HepG2 (cell line): ENCODE results near the gene SYNGR4. TPM values are rescaled to one million over a fixed set of nuclear protein-coding genes. Genes with fewer than 3 reads are reported as not detected.

Experiments
- ATAC-seq: fragments of 200-7000 bp; cut with Tn5 transposase; 3 replicates; pipeline ENCODE4 v1.9.1; 2020; ENCODE audit warnings: mild to moderate bottlenecking, moderate library complexity
- BruUV-seq: library from RNA; stranded (reverse); fragments of 400-500 nt; replicated peaks from 2 replicates; lab custom pipeline; 2021; lab: Mats Ljungman, UMichigan
- CTCF ChIA-PET: fragments of 300-600 bp; formaldehyde crosslinking; extraction: SDS; loops from one replicate; lab custom pipeline; 2021; ENCODE audit warnings: low total read pairs, inconsistent platforms, low intra/inter-chr PET ratio; lab: Yijun Ruan, JAX
- POLR2A ChIA-PET: fragments of 350-600 bp; sonication (Branson Sonifier 250); formaldehyde crosslinking; loops from one replicate; lab custom pipeline; 2020; ENCODE audit warnings: antibody characterized with exemption, inconsistent platforms; lab: Yijun Ruan, JAX
- DNase-seq: peaks from one replicate; pipeline ENCODE4 v3.0.0-alpha.2; 2015; ENCODE audit warnings: low spot score
- FAIRE-seq: peaks from 3 replicates; lab custom pipeline; 2011; peaks lifted over from hg19 to GRCh38; lab: Jason Lieb, UNC
- H2AFZ ChIP-seq: one replicate; pipeline ENCODE4 v1.6.1; 2011; ENCODE audit warnings: low read length, inconsistent platforms
- H3K27ac ChIP-seq: fragments of 300-600 bp; 3 replicates; pipeline ENCODE4 v1.8.0; 2011; ENCODE audit warnings: mixed run types, mild to moderate bottlenecking, mixed read lengths, low read length, inconsistent platforms; ENCODE audit not compliant: insufficient read depth; ENCODE audit errors: extremely low read length
- H3K27me3 ChIP-seq, 2 experiments: fragments of 200-600 bp in 1 of 2; 2 replicates in 1 of 2; 3 replicates in 1 of 2; pipeline versions ENCODE4 v1.6.0 to v1.8.0; 2011; ENCODE audit warnings: low read length in 2 of 2, mild to moderate bottlenecking in 2 of 2, moderate library complexity in 2 of 2, inconsistent platforms in 1 of 2; ENCODE audit not compliant: insufficient read depth in 2 of 2, control insufficient read depth in 1 of 2
- H3K36me3 ChIP-seq, 2 experiments: fragments of 200-600 bp in 1 of 2; replicated peaks in 1 of 2; 2 replicates in 1 of 2; 3 replicates in 1 of 2; pipeline versions ENCODE4 v1.5.1 to v1.8.0; 2011; ENCODE audit warnings: low read length in 2 of 2, inconsistent platforms in 1 of 2; ENCODE audit not compliant: insufficient read depth in 2 of 2, control insufficient read depth in 1 of 2
- H3K4me1 ChIP-seq: 2 replicates; pipeline ENCODE4 v1.5.1; 2012; ENCODE audit warnings: low read length, inconsistent platforms; ENCODE audit not compliant: insufficient read depth
- H3K4me2 ChIP-seq: 2 replicates; pipeline ENCODE4 v1.6.0; 2011; ENCODE audit warnings: low read depth, low read length, inconsistent platforms
- H3K4me3 ChIP-seq, 3 experiments: fragments of 200-600 bp in 1 of 3; sonication (generic), shearing (Covaris generic) in 1 of 3; replicated peaks in 1 of 3; 2 replicates each; pipeline ENCODE4 v1.5.1; 2011 to 2016; ENCODE audit warnings: low read length in 3 of 3, inconsistent platforms in 2 of 3, low read depth in 2 of 3, mild to moderate bottlenecking in 2 of 3, control low read depth in 1 of 3, mixed read lengths in 1 of 3; ENCODE audit not compliant: insufficient read depth in 1 of 3
- H3K79me2 ChIP-seq: one replicate; pipeline ENCODE4 v1.6.1; 2011; ENCODE audit warnings: low read length, inconsistent platforms; ENCODE audit not compliant: insufficient read depth
- H3K9ac ChIP-seq: 2 replicates; pipeline ENCODE4 v1.6.0; 2011; ENCODE audit warnings: mild to moderate bottlenecking, low read depth, low read length, inconsistent platforms; ENCODE audit not compliant: insufficient read depth
- H3K9me3 ChIP-seq: 2 replicates; pipeline ENCODE4 v1.5.1; 2012; ENCODE audit warnings: mild to moderate bottlenecking, low read length
- H4K20me1 ChIP-seq: 2 replicates; pipeline ENCODE4 v1.6.0; 2011; ENCODE audit warnings: inconsistent platforms, mild to moderate bottlenecking, low read length, moderate library complexity; ENCODE audit not compliant: insufficient read depth
- DNMT3B ChIP-seq: conservative IDR thresholded peaks from 2 replicates; pipeline ENCODE4 v1.6.1; 2016; ENCODE audit warnings: missing biosample characterization, control low read depth
- ESRRA ChIP-seq: sonication (generic); formaldehyde crosslinking; IDR thresholded peaks from 2 replicates; pipeline ENCODE4 v1.5.1; 2020; ENCODE audit warnings: mild to moderate bottlenecking, low read depth, missing genetic modification reagents
- HNF4A ChIP-seq: sonication (generic); formaldehyde crosslinking; IDR thresholded peaks from 2 replicates; pipeline ENCODE4 v1.4.0; 2020; ENCODE audit warnings: missing genetic modification reagents
- HOXA3 ChIP-seq: sonication (generic); formaldehyde crosslinking; IDR thresholded peaks from 2 replicates; pipeline ENCODE4 v1.5.0; 2020; ENCODE audit warnings: missing genetic modification reagents
- KLF11 ChIP-seq: IDR thresholded peaks from 2 replicates; pipeline ENCODE4 v1.6.1; 2016; ENCODE audit warnings: missing compliant biosample characterization
- MLLT10 ChIP-seq: sonication (generic); formaldehyde crosslinking; IDR thresholded peaks from 2 replicates; pipeline ENCODE4 v1.4.0; 2020; ENCODE audit warnings: missing genetic modification reagents
- NBN ChIP-seq: fragments of 450-650 bp; conservative IDR thresholded peaks from 2 replicates; pipeline ENCODE4 v1.6.1; 2017
- SALL2 ChIP-seq: sonication (generic); formaldehyde crosslinking; IDR thresholded peaks from 2 replicates; pipeline ENCODE4 v1.8.1; 2023; ENCODE audit warnings: mild to moderate bottlenecking, missing genetic modification reagents, inconsistent platforms
- SMARCE1 ChIP-seq: fragments of 450-650 bp; IDR thresholded peaks from 2 replicates; pipeline ENCODE4 v1.6.1; 2017; ENCODE audit warnings: borderline replicate concordance
- SMYD3 ChIP-seq: sonication (generic); formaldehyde crosslinking; IDR thresholded peaks from 2 replicates; pipeline ENCODE4 v1.8.1; 2023; ENCODE audit warnings: mild to moderate bottlenecking, missing genetic modification reagents
- TBL1XR1 ChIP-seq: fragments of 150-350 bp; IDR thresholded peaks from 2 replicates; pipeline ENCODE4 v1.6.1; 2014; ENCODE audit warnings: borderline replicate concordance, low read length; ENCODE audit not compliant: partially characterized antibody
- TCF7L2 ChIP-seq: IDR thresholded peaks from 2 replicates; pipeline ENCODE4 v1.6.1; 2011; ENCODE audit warnings: mild to moderate bottlenecking, low read depth, low read length, moderate library complexity
- TRIM24 ChIP-seq: sonication (generic); formaldehyde crosslinking; IDR thresholded peaks from 2 replicates; pipeline ENCODE4 v1.8.0; 2022; ENCODE audit warnings: mild to moderate bottlenecking, missing genetic modification reagents
- YEATS2 ChIP-seq: sonication (generic); formaldehyde crosslinking; IDR thresholded peaks from 2 replicates; pipeline ENCODE4 v1.4.0; 2020; ENCODE audit warnings: missing genetic modification reagents, borderline replicate concordance
- ZNF282 ChIP-seq: fragments of 450-650 bp; IDR thresholded peaks from 2 replicates; pipeline ENCODE4 v1.6.1; 2018; ENCODE audit not compliant: partially characterized antibody
- ZNF3 ChIP-seq: IDR thresholded peaks from 2 replicates; pipeline ENCODE4 v1.7.0; 2017; ENCODE audit warnings: inconsistent platforms
- ZNF326 ChIP-seq: sonication (generic); formaldehyde crosslinking; IDR thresholded peaks from 2 replicates; pipeline ENCODE4 v1.4.0; 2020; ENCODE audit warnings: missing genetic modification reagents, borderline replicate concordance
- ZNF766 ChIP-seq: sonication (generic); formaldehyde crosslinking; IDR thresholded peaks from 2 replicates; pipeline ENCODE4 v1.5.0; 2020; ENCODE audit warnings: missing genetic modification reagents, borderline replicate concordance
- WGBS: methylation state at CpG from one replicate; pipeline ENCODE4 v1.1.6; 2017; ENCODE audit warnings: low lambda C conversion rate; 5-methylcytosine and 5-hydroxymethylcytosine counted together
- in situ Hi-C: cut with HindIII; loops from 2 replicates; pipeline ENCODE4 v1.10.0; 2017; ENCODE audit warnings: low pct_unique_long_range_greater_than_20kb; ENCODE audit not compliant: extremely low pct_ligation_motif_present
- intact Hi-C: fragments of 100-400 bp; cut with micrococcal nuclease; formaldehyde crosslinking; loops from one replicate; pipeline ENCODE4 v1.10.0; 2022; ENCODE audit not compliant: unreplicated experiment
- polyA plus RNA-seq, 8 experiments: library from polyadenylated mRNA; depleted of rRNA in 3 of 8; stranded (reverse) in 7 of 8; unstranded in 1 of 8; fragments of >200 nt; fragmentation: Illumina TruSeq in 4 of 8; extraction: Trizol in 4 of 8; gene quantifications; 2 replicates each; pipeline versions ENCODE4 v1.2.1 to v1.2.3, GENCODE V29; 2011 to 2016; ENCODE audit warnings: low read depth in 4 of 8, missing spikeins in 1 of 8, mixed read lengths in 1 of 8; ENCODE audit not compliant: insufficient read depth in 1 of 8
- total RNA-seq, 5 experiments: library from RNA; depleted of rRNA; stranded (reverse); fragments of >200 nt; fragmentation: Illumina TruSeq; extraction: Trizol; gene quantifications; 2 replicates each; pipeline ENCODE4 v1.2.3, GENCODE V29; 2016; ENCODE audit warnings: low read depth in 1 of 5
- TF ChIP-seq, protein P1 (sequence below): sonication (generic); formaldehyde crosslinking; IDR thresholded peaks from 2 replicates; pipeline ENCODE4 v1.5.1; 2020; ENCODE audit warnings: missing genetic modification reagents, mild to moderate bottlenecking, borderline replicate concordance
- TF ChIP-seq, protein P2 (sequence below): conservative IDR thresholded peaks from 2 replicates; pipeline ENCODE4 v1.6.1; 2018; ENCODE audit warnings: missing genetic modification reagents
- TF ChIP-seq, protein P3 (sequence below): IDR thresholded peaks from 2 replicates; pipeline ENCODE4 v1.6.1; 2016; ENCODE audit warnings: control low read depth
- TF ChIP-seq, protein P4 (sequence below): sonication (generic); formaldehyde crosslinking; IDR thresholded peaks from 2 replicates; pipeline ENCODE4 v1.4.0; 2020; ENCODE audit warnings: missing genetic modification reagents, low read depth, mild to moderate bottlenecking, borderline replicate concordance

SYNGR4 gene
- total and polyA plus RNA-seq, 2 of the 13 experiments (the other 11 are each of a cell fraction or from before 2014, with no cell fraction given) = not detected

DNA sequence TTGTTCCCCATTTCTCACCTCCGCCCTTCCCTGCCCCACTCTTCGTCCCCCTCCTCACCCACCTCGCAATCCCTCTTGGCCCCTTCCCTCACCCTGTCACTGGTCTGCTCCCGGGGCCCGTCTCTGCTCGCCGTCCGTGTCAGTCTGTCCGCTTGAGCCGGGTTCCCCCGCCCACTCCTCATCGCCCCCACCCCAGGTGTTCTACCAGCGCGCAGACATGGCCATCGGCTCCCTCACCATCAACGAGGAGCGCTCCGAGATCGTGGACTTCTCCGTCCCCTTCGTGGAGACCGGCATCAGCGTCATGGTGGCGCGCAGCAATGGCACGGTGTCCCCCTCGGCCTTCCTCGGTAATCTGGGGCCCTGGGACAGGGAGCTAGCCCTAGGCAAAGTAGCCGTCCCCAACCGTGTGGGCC is 51.6 kb downstream of the SYNGR4 start (continued):
- no peak for TF ChIP-seq TCF7L2
- no peak for TF ChIP-seq SMYD3 (CRISPR knock-in tag)
- TF ChIP-seq TBL1XR1 = no peak
- no peak for TF ChIP-seq TRIM24 (CRISPR knock-in tag)
- no peak for TF ChIP-seq MLLT10 (CRISPR knock-in tag)
- no peak for TF ChIP-seq KLF11 (CRISPR knock-in tag)
- TF ChIP-seq, protein P1, sequence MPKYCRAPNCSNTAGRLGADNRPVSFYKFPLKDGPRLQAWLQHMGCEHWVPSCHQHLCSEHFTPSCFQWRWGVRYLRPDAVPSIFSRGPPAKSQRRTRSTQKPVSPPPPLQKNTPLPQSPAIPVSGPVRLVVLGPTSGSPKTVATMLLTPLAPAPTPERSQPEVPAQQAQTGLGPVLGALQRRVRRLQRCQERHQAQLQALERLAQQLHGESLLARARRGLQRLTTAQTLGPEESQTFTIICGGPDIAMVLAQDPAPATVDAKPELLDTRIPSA = no peak

DNA sequence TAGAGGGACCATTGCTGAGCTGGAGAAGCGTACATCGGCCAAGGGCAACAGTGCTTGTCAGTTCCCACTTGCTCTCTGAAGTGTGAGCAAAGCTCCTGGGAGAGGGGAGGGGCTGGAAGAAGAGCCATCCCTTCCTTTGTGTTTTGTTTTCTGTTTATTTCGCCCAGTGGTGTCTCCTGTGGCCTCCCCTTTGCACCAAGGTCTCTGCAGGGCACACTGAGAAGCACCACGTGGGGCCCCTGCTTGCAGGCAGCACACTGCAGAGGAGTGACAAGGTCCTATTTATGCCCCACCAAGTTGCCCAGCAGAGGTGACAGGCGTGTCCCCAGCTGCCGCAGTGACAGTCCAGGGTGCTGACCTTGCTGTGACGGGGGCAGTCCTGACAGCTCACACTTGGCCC is 53.3 kb downstream of the SYNGR4 start:
- peak overlapping the region in 1 of 3 experiments; percentile 13; a peak in 1 of 6 replicates for H3K4me3 ChIP-seq
- ChIA-PET POLR2A (no interaction called here), CTCF (no interaction called here)
- H3K27me3 ChIP-seq = no peaks in the 10 kb centered on the region; a peak in 1 of 5 replicates
- no peaks in the 10 kb centered on the region for H3K9me3 ChIP-seq
- H3K9ac ChIP-seq = no peak overlapping the region
- no TSS peak for BruUV-seq
- no peak for FAIRE-seq
- H3K36me3 ChIP-seq = no peaks in the 10 kb centered on the region
- peak overlapping the region; percentile 30 for H3K4me2 ChIP-seq
- no peaks in the 10 kb centered on the region for H3K79me2 ChIP-seq
- peaks cover 39% of the 10 kb centered on the region for H3K4me1 ChIP-seq
- H4K20me1 ChIP-seq = no peaks in the 10 kb centered on the region
- peak; percentile 72 for ATAC-seq
- peak; percentile 29 for DNase-seq
- no peak overlapping the region for H2AFZ ChIP-seq
- in situ Hi-C loops = no loop called here
- WGBS = 11% methylated on average over 7 of the region's 7 CpGs
- H3K27ac ChIP-seq = no peak overlapping the region
- intact Hi-C loops = no loop called here
- no peak for TF ChIP-seq DNMT3B (CRISPR knock-in tag)
- no peak for TF ChIP-seq ZNF282
- no peak for TF ChIP-seq ZNF326 (CRISPR knock-in tag)
- TF ChIP-seq ZNF766 (CRISPR knock-in tag) = no peak
- no peak for TF ChIP-seq ESRRA (CRISPR knock-in tag)
- no peak for TF ChIP-seq NBN
- no peak for TF ChIP-seq SMARCE1
- TF ChIP-seq, protein P2, sequence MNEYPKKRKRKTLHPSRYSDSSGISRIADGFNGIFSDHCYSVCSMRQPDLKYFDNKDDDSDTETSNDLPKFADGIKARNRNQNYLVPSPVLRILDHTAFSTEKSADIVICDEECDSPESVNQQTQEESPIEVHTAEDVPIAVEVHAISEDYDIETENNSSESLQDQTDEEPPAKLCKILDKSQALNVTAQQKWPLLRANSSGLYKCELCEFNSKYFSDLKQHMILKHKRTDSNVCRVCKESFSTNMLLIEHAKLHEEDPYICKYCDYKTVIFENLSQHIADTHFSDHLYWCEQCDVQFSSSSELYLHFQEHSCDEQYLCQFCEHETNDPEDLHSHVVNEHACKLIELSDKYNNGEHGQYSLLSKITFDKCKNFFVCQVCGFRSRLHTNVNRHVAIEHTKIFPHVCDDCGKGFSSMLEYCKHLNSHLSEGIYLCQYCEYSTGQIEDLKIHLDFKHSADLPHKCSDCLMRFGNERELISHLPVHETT (CRISPR knock-in tag) = no peak
- no peak for TF ChIP-seq ZNF3 (CRISPR knock-in tag)
- TF ChIP-seq, protein P3, sequence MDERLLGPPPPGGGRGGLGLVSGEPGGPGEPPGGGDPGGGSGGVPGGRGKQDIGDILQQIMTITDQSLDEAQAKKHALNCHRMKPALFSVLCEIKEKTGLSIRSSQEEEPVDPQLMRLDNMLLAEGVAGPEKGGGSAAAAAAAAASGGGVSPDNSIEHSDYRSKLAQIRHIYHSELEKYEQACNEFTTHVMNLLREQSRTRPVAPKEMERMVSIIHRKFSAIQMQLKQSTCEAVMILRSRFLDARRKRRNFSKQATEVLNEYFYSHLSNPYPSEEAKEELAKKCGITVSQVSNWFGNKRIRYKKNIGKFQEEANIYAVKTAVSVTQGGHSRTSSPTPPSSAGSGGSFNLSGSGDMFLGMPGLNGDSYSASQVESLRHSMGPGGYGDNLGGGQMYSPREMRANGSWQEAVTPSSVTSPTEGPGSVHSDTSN (CRISPR knock-in tag) = peak; percentile 25; the same call in 1 of the 2 replicates
- TF ChIP-seq SMYD3 (CRISPR knock-in tag) = no peak
- TF ChIP-seq HOXA3 (CRISPR knock-in tag) = no peak
- TF ChIP-seq, protein P4, sequence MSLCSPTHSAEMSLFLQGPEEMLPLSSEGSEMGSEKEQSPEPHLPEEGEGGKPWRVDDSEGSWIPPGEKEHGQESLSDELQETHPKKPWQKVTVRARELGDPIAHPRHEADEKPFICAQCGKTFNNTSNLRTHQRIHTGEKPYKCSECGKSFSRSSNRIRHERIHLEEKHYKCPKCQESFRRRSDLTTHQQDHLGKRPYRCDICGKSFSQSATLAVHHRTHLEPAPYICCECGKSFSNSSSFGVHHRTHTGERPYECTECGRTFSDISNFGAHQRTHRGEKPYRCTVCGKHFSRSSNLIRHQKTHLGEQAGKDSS (CRISPR knock-in tag) = no peak
- 0 out of 2 replicates have a peak, but pooled peaks have one; percentile 22 for TF ChIP-seq HNF4A
- TF ChIP-seq SALL2 = no peak
- no peak; the same call in 1 of the 2 replicates for TF ChIP-seq YEATS2
